Coronary artery (tissue), 2 donors: ENCODE results near the gene AATK.
A peak's percentile ranks its signal among the peaks of the same experiment; 100 is the strongest.

Experiments
- DNase-seq: peaks from one replicate; pipeline ENCODE4 v3.0.0-alpha.2; 2017; ENCODE audit warnings: low spot score
- H3K27ac ChIP-seq, 2 donors: fragments of 200-600 bp; sonication (generic); one replicate each; pipeline ENCODE4 v1.5.1; 2016 to 2019
- H3K4me3 ChIP-seq: fragments of 200-600 bp; sonication (generic); 2 replicates; pipeline ENCODE4 v1.5.1; 2016; ENCODE audit warnings: mild to moderate bottlenecking, moderate library complexity
- CTCF ChIP-seq: fragments of 200-600 bp; sonication (generic); IDR thresholded peaks from one replicate; pipeline ENCODE4 v1.5.1; 2019; ENCODE audit warnings: antibody characterized with exemption

Gene AATK

GRCh38 chr17:81142301-81143199, 23.5 kb downstream of the AATK start:
- H3K4me3 ChIP-seq, result peak overlapping the region; percentile 32
- H3K27ac ChIP-seq, result no peak overlapping the region
- peak; percentile 64 for TF ChIP-seq CTCF

GRCh38 chr17:81140695-81141094, 25.3 kb downstream of the AATK start:
- TF ChIP-seq CTCF, result no peak
- H3K4me3 ChIP-seq, result no peak overlapping the region
- DNase-seq, result no peak
- H3K27ac ChIP-seq, result no peak overlapping the region

More at GRCh38 chr17:81142301-81143199, 23.5 kb downstream of the AATK start:
- peak; percentile 85 for DNase-seq

- no peak for TF ChIP-seq CTCF
- DNase-seq, result no peak
- Histone ChIP-seq H3K4me3 (no peak overlapping the region), H3K27ac (no peak overlapping the region)
Measured at GRCh38 chr17:81140018-81140417, 26.0 kb downstream of the AATK start.

GRCh38 chr17:81139428-81139827, 26.6 kb downstream of the AATK start:
- H3K4me3 ChIP-seq, result no peak overlapping the region

GRCh38 chr17:81138500-81138899, 27.5 kb downstream of the AATK start:
- no peak for TF ChIP-seq CTCF
- H3K27ac ChIP-seq, result no peak overlapping the region

More at GRCh38 chr17:81139428-81139827, 26.6 kb downstream of the AATK start:
- DNase-seq, result no peak
- H3K27ac ChIP-seq, result no peak overlapping the region
- no peak for TF ChIP-seq CTCF

GRCh38 chr17:81138083-81138482, 27.9 kb downstream of the AATK start:
- Histone ChIP-seq H3K4me3 (no peak overlapping the region), H3K27ac (no peak overlapping the region)
- no peak for TF ChIP-seq CTCF
- no peak for DNase-seq

More at GRCh38 chr17:81138500-81138899, 27.5 kb downstream of the AATK start:
- no peak overlapping the region for H3K4me3 ChIP-seq
- no peak for DNase-seq

GRCh38 chr17:81137248-81137647, 28.8 kb downstream of the AATK start:
- H3K4me3 ChIP-seq, result no peak overlapping the region
- no peak for DNase-seq
- no peak overlapping the region for H3K27ac ChIP-seq
- TF ChIP-seq CTCF, result no peak
